GM18858 (cell line): ENCODE results near the gene ARHGEF28.

ENCODE experiments used
- ATAC-seq: cut with Tn5 transposase; IDR thresholded peaks from one replicate; pipeline ENCODE4 v1.9.1; 2021; ENCODE audit not compliant: unreplicated experiment

ARHGEF28 gene

DNA sequence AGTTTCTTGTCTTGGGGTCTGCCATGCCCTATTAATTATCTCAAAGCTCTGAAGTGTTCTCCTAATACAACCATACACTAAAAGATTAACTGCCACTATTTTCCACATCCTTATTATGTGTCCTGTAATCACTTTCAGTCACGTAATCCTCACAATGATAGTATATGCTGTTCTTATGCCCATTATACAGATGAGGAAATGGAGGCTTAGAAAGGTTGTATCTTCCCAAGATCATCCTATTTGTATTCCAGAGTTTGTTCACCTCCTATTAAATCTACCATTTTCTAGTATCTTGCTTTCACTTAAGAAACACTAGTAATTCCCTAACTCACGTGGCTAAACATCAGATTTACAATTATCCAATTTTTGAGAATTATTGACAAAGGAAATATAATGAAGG is 2.9 kb upstream of the ARHGEF28 start:
- ATAC-seq = no peak

DNA sequence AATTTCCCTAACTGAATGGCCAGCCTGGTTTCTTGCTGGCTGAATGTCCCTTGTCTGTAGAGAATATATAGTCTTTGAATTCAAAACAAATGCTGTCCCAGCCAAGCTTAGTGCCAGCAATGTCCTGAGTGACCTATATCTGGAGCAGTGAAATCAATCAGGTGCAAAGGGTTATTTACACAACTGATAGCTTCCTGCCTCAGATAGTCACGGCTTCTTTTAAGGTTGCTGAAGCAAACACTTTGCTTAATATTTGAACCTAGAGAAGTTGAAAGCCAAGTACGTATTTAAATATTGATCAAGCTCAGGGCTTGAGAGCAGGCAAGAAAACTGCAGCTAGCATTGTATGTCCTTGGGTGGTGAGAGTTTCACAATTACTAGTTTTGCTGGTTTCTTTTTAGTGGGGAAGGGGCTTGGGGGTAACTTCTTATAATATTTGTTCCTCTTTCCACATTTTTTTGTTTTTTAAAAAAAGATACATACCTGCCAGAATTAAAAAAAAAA is 2.0 kb upstream of the ARHGEF28 start:
- ATAC-seq = no peak

DNA sequence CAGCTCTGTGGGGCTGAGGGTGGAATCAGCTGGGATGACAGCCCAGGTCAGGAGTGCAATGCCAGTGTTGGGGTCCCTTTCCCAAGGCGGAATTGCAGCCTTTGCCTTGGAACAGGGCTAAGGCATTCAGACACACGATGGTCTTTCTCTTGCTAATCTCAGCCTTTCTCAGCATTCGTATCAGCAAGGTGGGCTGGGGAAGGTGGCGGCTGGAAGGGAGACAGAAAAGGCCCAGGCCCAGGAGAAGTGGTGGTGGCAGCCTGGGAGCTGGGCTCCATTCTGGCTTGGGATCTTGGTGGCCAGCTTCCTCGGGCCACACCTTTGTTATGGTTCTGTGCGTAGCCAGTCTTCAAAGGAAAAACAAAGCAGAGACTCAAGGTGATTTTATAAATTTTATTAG is 1.1 kb upstream of the ARHGEF28 start:
- ATAC-seq = no peak

DNA sequence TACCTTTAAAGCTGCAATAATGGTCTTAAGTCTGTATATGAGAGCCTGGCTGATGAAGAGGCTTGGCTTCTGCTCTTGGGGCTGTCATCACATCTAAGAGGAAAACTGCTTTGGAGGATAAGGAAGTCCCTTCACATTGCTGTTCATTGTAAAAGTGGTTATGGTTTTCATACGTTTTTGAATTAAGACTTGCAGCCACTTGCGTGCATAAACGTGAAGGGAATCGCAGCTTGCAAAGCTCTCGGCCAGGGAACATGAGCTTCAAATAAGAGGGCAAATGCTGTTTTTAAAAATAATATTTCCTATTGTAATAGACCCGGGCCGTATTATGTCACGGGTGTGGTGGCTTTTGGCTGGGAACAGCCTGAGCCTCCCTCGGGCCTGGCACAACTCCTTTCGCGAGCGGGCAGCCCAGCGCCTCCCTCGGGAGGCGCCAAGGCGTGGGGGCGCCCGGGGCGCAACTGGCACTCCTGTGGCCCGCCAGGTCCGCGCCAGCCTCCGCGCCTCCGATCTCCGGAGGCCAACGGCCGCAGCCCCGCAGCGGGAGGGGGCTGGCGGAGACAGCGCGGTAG is 538 bp upstream of the ARHGEF28 start:
- ATAC-seq = no peak

DNA sequence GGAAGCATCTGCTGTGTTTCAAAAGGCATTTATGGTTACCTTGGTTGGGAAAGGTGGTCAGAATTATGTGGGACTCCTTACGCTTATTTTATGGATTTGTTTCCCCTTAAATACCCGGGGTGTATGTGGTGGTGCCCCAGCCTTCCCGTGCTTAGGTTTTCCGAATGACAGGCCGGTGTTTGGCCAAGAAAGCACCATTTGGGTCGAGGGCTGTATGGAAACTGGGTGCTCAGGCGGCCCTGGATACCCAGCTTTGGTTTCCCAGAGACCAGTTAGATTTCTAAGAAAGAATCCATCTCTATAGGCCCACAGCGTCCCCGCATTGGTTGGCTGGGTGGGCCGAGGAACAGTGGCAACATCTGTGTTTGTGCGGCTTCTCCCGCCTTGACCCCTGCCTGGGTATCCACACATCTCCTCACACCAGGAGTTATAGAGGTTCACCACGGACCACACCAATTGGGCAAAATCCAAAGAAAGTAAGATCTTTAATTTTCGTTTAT is 868 bp downstream of the ARHGEF28 start:
- no peak for ATAC-seq

DNA sequence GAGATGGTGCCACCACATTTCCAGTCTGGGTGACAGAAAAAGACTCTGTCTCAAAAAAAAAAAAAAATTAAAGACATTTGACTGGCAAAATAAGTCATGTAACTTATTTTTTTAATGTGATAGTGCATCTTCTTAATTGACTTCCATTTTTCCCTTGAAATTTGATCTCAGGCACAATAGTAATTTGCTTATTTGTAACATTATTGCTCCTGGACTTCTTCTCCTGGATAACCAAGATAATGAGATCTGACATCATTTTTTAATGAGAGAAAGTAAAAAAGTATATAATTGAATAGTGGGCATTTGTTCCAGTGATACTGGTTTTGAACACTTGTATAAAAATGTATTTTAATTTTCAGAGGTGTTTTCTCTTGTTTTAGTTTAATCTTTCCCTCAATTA is 3.5 kb downstream of the ARHGEF28 start:
- ATAC-seq = no peak

DNA sequence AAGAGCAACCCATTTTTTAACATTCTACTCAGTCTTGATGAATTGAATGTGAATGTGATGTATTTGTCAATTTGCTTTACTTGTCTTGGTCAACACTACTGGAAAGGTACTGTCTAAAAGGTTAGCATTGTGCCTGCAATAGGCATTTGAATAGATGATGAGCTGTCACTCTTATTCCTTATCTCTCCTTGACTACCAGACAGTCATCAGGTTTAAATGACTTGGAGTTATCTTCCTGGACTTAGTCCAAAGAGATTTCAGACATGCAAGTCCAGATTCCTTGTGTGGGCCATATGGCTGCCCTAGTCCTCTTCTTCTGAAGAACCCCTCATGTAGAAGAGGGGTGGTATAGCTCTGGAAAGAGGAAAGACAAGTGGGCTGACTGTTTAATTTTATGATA is 4.8 kb downstream of the ARHGEF28 start:
- ATAC-seq = no peak

DNA sequence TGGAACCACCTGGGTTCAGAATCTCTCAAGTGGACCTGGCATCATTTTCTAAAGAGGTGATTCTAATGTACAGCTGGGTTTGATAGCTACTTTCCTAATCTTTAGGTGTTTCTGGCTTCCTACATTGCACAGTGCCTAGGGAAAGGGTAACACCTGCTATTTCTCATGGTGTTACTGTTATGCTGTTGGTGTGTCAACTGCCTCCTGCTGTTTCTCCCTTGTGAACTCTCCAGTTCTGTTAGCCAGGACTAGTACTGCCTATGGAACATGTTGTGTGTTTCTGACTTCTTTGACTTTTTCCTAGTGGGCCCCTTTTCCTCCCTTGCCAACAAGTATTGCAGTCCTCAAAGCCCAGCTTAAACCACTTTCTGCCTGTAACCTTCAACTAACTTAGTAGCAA is 5.5 kb downstream of the ARHGEF28 start:
- ATAC-seq = no peak

DNA sequence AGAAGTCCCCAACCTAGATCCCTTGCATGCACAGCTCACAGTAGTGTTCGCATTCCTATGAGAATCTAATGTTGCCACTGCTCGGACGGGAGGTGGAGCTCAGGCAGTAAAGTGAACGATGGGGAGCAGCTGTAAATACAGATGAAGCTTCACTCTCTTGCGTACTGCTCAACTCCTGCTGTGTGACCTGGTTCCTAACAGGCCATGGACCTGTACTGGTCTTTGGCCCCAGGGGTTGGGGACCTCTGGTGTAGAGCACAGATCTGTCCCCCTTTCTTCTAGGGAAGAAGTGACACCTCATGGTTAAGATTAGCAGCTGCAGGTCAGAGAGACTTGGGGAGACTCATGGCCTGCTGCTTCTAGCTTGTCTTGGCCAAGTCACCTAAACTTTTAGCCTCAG is 7.1 kb downstream of the ARHGEF28 start:
- ATAC-seq = no peak

DNA sequence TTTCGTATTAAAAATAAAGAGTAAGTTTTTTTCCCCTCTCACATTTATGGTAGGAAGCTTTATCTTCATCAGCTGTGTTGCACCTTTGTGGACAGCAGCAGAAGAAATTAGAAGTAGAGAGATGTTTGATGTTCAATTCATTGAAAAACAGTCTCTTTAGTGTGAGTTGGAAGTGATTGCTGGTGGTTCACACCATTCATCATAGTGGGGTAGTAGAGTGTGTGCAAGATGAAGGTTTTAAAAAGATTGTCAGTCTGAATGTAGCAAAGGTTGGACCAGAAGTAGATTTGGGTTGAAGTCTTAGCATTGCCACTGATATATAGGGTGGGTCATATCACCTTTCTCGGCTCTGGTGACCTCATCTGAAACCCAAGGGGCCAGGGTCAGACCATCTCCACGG is 10.4 kb downstream of the ARHGEF28 start:
- ATAC-seq = no peak

DNA sequence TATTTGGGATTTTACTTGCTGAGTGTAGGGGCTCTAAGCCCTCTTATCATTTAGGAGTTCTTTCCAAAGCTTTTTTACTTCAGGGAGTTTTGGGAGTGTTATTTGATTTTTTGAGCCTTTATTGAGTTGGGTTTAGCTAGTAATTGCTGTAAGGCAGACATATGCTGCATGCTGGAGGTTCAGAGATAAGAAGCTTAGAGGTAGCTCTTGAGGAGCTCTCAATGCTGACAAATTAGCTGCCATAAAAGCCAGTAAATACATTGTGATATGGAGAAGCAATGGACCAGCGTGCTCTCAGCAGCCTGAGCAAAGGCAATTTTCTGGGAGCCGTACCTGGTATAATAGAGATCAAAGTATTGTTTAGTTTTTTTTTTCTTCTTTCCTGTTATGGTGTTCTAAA is 11.6 kb downstream of the ARHGEF28 start:
- ATAC-seq = no peak

DNA sequence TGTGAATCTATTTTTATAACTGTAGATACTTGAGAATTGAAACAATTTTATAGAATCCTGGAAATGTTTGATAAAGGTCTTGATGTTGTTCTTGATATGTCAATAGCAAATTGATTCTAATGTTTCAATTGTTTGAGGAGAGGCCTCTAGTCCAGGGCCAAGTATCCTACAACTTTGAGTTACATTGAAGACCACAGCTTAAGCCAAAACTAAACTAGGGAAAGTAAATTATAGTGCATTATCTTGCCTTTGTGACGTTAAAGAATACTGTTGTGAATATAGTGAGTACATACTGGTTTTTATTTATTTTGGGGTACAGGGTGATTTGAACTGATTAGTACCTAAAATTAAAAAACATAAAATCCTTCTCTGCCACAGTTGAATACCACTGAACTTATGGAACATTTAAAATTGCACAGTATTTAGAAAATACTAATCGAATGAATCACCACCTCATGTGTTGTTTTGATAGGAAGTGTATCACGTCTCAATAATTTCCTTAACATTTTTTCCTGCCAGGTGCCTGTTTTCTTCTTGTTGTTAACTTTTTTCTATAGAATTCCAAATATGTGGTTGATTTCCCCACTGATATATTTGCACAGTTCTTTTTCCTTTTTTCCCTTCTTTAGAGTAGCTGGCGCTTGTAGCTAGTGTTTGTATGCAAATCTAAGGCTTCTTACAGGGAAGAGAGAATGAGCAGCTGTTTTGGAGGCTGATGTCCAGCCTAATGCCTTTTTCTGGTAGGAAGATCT is 12.5 kb downstream of the ARHGEF28 start:
- ATAC-seq = no peak

DNA sequence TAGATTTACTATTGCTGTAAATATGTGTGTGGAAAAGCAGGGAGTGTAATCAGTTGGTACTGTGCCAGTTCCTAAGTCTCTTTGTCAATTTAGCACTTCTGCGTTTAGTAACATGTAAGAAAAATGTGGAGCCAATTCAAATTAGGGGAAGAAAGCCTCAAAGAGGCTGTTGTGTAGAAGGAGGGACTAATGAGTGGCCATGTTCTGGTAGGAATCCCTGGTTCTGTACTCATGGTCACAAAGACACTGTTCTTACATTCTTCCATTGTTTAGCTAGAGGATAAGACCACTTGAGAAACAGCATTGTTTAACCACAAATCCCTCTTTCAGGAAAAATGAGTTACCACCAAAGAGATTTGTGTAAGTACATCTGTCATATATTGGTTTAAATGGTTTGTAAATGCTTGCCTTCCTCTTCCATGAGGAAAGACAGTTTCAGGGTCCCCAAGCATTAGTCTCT is 14.9 kb downstream of the ARHGEF28 start:
- ATAC-seq = no peak

DNA sequence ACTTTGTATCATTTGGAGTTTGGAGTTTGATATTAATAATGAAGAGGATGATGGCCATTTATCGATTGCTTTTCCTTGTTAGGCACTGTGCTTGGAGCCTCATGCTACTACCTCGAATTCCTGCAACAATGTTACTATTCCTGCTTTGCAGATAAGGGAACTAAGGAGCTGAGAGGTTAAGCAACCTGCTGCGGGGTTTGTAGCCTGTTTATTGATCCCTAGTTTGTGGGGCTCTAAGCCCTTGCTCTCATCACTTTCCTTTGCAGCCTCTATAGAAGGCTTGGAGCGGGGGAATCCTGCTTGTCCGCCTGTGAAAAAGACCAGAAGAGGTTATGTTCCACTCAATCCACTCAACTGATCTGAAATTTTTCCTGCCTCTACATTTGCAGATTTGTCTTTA is 15.8 kb downstream of the ARHGEF28 start:
- ATAC-seq = no peak

DNA sequence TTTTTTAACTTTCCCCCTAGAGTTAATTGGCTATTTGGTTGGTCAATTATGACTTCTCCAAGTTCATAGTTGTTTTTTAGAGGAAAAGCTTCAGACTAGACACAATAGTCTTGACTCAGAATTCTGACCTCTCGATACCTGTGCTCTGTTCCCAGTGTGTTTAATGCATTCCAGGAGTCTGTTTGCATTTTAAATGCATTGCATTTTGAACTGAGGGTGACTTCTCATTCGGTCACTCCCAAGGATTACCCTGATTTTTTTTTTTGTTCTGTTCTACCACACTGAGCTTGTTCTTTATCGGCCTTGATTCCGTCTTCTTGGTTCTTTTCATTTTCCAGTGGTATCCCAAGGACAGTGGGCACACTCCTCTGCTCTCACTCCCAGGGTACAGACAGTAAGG is 16.3 kb downstream of the ARHGEF28 start:
- no peak for ATAC-seq

DNA sequence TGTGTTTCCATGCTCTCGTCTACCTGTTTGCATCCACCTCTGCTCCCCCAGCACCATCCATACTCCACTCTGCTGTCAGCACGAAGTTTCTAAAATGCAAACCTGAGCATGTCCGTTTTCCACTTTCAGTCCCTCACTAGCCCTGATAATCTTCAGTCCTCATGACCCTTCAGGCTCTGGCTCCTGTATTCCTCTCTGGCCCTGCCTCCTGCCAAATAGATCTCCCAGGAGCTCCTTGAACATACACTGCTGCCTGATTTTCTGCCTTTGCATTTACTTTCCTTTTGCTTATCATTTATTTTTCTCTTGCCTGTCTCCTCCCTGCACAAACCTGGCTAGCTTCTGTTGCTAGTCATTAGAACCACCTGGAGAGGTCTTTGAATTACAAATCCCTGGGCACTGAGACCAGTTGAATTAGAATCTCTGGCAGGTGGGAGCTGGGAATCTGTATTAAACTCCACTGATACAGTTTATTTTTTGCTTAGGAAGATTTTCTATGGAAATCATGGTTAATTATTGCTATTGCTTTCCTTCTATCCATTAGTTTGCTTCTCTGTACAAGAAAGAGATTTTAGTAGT is 18.5 kb downstream of the ARHGEF28 start:
- ATAC-seq = no peak

DNA sequence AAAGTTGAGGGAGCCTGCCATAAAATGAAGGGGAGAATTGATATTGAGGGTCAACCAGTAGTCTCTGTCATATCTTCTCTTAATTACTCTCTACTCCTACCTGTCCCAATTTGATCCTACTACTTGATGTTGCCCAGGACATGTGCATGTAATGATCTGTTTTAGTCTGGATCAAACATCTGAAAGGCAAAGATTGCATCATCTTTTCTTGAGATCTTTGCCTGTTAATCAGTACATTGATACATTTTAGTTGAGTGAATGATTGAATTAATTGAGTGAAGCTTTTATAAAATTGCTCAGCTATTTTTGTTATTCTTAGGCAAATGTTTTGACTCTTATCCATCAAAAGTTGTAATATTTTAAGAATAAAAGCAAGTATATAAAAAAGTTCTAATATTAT is 21.7 kb downstream of the ARHGEF28 start:
- ATAC-seq = no peak

DNA sequence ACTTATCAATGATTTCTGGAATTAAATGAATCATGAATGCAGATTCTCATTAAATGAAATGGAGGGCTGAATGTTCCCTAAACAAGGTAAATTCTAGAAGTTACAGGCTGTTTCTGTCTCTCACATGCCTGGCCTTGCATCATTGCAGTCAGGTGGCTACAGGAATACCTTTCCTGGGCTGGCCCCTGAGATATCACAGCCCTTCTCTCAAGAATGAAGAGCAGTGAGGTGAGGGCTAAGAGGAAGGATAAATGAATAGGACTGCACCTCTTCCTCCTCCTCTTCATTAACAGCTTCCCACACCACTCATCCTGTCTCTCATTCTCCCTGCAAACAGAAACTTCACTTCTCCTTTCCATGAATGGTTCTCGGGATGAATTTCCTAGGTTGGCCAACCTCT is 22.5 kb downstream of the ARHGEF28 start:
- ATAC-seq = no peak

DNA sequence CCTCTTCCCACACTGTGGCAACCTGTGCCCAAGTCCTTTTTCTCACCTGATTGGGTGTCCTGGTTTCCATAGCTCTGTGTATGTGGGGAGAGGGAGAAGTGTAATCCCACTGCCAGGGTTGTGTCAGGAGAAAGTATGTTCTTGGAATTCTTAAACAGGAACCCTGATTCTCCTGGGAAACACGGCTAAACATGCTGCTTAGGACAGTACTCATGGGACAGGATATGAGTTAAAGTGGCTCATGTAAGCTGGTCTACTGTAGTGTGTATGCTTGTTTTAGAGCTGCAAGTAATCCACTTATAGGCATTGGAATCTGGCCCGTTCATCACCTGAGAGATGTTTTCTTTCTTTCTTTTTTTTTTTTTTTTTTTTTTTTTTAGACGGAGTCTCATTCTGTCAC is 23.9 kb downstream of the ARHGEF28 start:
- no peak for ATAC-seq

DNA sequence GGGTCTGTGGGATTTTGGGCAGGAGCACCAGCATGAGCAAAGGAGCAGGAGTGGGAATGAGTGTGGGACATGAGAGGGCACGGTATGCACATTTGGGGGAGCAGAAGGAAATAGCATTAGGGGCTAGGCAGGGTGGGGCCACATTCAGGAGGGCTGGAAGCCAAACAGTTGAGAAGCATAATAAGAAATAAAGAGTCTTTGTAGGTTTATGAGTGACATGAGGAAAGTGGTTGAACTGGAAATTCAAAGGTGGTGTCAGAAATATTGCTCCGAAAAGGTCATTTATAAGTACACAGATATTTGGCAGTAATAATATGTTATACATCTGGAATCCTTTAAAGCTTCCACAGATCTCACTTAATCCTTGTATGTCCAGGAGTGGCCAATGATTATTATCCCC is 26.4 kb downstream of the ARHGEF28 start:
- no peak for ATAC-seq

DNA sequence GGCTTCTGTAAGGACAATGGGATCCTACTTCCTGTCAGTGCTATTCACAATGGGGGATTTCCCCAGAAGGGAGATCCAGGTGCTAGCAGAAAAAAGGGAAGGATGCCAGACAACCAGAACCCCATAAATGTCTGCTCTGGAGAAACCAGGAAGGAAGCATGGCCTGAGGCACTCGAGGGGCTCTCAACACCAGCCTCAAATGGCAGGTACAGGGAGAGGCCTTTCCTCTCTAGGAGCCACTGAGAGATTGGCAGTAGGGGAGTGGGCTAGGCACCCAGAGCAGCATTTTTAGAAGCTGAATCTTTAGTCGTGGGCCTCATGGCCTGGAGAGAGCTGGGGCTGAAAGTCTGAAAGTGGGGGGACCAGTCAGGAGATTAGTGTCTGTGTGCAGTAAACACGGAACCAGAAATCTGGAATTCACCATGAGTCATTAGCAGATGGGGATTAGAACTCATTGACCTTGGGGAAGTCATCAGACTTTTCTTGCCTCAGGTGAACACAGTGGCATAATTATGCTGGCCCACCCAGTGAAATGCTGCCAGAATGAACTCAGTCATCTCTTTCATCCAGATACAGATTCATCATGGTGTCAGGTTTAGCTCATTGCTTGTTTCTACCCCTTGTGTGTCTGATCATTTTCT is 28.3 kb downstream of the ARHGEF28 start:
- no peak for ATAC-seq

DNA sequence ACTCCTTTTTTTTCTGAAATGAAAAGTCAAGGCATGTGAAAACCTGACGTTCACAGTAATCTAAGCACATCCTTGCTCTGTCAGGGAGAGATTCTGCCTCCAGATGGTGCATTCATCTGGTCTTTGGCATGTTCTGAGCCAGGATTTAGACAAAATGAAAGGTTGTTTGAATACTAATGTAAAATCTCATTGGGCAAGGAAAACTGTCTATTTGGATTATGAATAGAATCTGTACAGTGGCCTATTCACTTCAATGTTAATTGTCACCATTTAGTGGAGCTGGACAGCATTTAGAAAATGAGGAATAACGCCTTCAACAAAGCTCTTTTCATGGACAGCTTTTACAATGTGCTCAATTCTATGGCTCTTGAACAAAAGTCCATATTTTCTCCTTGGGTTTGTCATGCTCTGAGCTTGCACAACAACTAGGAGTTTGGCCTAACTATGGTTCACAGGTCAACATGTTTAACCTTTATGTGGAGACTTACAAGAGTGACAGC is 28.9 kb downstream of the ARHGEF28 start:
- no peak for ATAC-seq
